HG02623 (cell line): Measurements from ENCODE around the gene SLC66A1.

ENCODE experiments used
- ATAC-seq: cut with Tn5 transposase; IDR thresholded peaks from one replicate; pipeline ENCODE4 v1.9.1; 2021; ENCODE audit warnings: moderate library complexity; ENCODE audit not compliant: unreplicated experiment

Gene SLC66A1

GRCh38 chr1:19375631-19376400 is 63.7 kb downstream of the SLC66A1 start:
- ATAC-seq: no peak

GRCh38 chr1:19376428-19377372 is 64.6 kb downstream of the SLC66A1 start:
- ATAC-seq: no peak

GRCh38 chr1:19377812-19378718 is 65.9 kb downstream of the SLC66A1 start:
- ATAC-seq: no peak
